ENCODE data around the gene ST6GALNAC5.

GRCh38 chr1:76933847-76934815 is 66.9 kb downstream of the ST6GALNAC5 start:
- TF ChIP-seq CTCF (IDR thresholded peaks at IDR 0.05) (no peak), POLR2A (IDR thresholded peaks at IDR 0.05) (no peak)
